Muscle layer of colon (tissue), 2 donors: Measurements from ENCODE around the gene PRSS57.
"Not testable (repeated sequence)": the region's sequence is repeated elsewhere in the genome, so short reads cannot be mapped to it uniquely, and the experiment has no call there.

ENCODE experiments used
- H3K27ac ChIP-seq: one replicate; pipeline ENCODE4 v1.7.0; 2013; ENCODE audit warnings: low read depth, mild to moderate bottlenecking, low read length, moderate library complexity
- H3K27me3 ChIP-seq, 2 donors: one replicate each; pipeline ENCODE4 v1.7.0; 2013; ENCODE audit warnings: low read length in 2 of 2, mild to moderate bottlenecking in 2 of 2; ENCODE audit not compliant: insufficient read depth in 2 of 2, control insufficient read depth in 1 of 2
- H3K36me3 ChIP-seq: one replicate; pipeline ENCODE4 v1.7.0; 2013; ENCODE audit warnings: mild to moderate bottlenecking, low read length; ENCODE audit not compliant: insufficient read depth
- H3K4me1 ChIP-seq: one replicate; pipeline ENCODE4 v1.7.0; 2013; ENCODE audit warnings: mild to moderate bottlenecking, low read length; ENCODE audit not compliant: insufficient read depth
- H3K4me3 ChIP-seq, 2 donors: one replicate each; pipeline ENCODE4 v1.7.0; 2013; ENCODE audit warnings: low read length in 2 of 2, low read depth in 1 of 2, mild to moderate bottlenecking in 1 of 2, moderate library complexity in 1 of 2
- H3K9ac ChIP-seq: one replicate; pipeline ENCODE4 v1.7.0; 2013; ENCODE audit warnings: low read length
- H3K9me3 ChIP-seq: one replicate; pipeline ENCODE4 v1.7.0; 2013; ENCODE audit warnings: mild to moderate bottlenecking, low read length
- donor health status: abdominal sarcoma.
- donor health status: Adenocarcinoma of cecum.

The PRSS57 gene

DNA sequence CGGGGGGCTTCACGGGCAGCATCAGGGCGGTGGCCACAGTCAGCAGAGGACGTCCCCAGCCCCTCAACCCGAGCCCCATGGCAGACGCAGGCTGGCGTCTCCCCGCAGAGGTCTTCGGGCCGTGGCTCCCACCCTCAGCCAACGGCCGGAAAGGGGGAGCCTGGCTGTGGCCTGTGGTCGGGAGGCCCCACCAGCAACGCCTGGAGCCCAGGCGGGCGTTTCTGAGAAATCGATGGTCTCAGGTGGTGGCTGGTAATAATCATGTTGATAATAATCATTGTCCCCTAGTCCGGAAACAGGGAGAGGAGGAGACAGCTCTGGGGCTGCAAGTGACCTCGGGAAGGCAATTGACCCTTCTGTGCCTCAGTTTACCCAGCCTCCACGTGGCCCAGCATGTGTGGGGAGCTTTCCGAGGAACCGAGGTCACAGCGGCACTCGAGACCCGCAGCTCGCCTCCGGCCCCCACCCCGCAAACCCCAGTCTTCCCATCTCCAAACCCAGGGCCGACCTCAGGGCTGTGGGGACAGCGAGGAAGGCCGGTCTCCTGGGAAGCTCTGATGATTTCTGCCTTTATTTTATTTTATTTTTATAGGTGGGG is at the start of gene PRSS57:
Gene PRSS57 (minus strand): TSS at position 101 of the 598 bp plus-strand sequence. CDS start 22 bp downstream, at position 79.
- H3K9ac ChIP-seq, result no peak within 1 kb of the TSS
- no peaks in the 10 kb centered on the region for H3K36me3 ChIP-seq
- no peaks in the 10 kb centered on the region for H3K4me1 ChIP-seq
- H3K4me3 ChIP-seq, result no peak within 1 kb of the TSS
- H3K27ac ChIP-seq, result no peak within 1 kb of the TSS
- H3K27me3 ChIP-seq, result peaks cover 0 to 14% of the 10 kb centered on the region in 2 donors
- no peaks in the 10 kb centered on the region for H3K9me3 ChIP-seq

DNA sequence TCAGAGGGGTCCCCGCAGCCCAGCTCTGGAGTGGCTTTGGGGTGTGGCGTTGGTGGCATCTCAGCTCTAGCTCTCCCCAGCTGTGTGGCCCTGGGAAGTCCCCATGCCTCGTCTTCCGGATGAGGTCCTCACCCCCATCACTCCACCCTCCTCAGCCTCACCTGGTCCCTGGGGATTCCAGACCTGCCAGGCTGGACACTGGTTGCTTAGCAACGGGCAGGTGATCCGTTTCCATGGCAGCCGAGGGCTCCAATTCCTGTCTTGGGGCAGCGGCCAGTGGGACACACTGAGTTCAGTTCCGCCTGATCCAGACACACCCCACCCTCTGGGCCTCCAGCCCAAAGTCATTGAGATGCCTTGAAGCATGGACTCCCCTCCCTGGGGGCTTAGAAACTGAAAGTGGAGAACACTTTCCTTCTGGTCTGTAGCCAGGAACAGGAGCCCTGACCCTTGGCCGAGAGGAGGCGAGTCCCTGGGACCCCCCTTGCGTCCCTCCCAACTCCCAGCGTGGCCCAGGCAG is 48.0 kb upstream of the PRSS57 start:
- no peaks in the 10 kb centered on the region for H3K4me1 ChIP-seq
- H3K4me3 ChIP-seq, result no peak overlapping the region
- no peaks in the 10 kb centered on the region for H3K36me3 ChIP-seq
- H3K9ac ChIP-seq, result no peak overlapping the region
- no peaks in the 10 kb centered on the region for H3K27me3 ChIP-seq
- no peaks in the 10 kb centered on the region for H3K9me3 ChIP-seq
- H3K27ac ChIP-seq, result no peak overlapping the region

DNA sequence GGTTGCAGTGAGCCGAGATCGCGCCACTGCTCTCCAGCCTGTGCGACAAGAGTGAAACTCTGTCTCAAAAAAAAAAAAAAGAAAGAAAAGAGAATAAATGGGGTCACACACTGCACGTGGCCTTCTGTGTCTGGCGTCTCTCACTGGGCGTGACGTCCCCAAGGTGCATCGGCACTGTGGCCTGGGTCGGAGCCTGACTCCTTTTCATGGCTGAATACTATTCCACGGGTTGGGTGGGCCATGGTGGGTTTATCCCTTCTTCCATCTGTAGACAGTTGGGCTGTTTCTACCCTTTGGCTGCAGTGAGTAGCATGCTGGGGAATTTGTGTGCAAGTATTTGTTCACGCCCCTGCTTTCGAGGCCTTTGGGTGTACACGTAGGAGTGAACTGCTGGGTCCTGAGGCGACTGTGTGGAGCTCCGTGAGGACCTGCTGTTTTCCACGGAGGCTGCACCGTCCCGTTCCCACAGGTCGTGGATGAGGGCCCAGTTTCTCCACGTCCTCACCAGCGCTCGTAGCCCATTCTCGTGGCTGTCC is 47.4 kb upstream of the PRSS57 start:
- no peak overlapping the region for H3K27ac ChIP-seq

DNA sequence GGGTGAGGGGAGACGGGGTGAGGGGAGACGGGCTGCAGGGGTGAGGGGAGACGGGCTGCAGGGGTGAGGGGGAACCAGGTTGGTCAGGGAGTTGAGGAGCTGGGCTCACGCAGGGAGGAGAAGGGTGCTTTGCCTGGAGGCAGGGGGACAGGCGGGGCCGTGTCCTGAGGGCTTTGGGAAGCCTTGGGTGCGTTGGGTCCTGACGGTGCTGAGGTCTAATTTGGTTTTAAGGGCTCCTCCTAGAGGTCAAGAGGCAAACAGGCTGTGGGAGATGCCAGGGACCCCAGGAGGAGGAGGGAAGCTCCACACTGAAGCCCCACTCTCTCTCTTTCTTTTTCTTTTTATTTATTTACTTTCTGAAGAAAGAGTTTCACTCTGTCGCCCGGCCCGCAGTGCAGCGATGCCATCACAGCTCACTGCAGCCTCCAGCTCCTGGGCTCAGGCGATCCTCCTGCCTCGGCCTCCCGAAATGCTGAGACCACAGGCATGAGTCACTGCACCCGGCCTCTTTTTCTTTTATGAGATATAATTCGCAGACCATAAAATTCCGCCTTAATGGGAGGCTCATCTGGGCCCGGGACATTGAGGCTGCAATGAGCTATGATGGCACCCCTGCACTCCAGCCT is 46.4 kb upstream of the PRSS57 start:
- Histone ChIP-seq H3K27ac (no peak overlapping the region), H3K9ac (no peak overlapping the region), H3K9me3 (no peaks in the 10 kb centered on the region), H3K27me3 (no peaks in the 10 kb centered on the region), H3K4me3 (no peak overlapping the region), H3K4me1 (no peaks in the 10 kb centered on the region), H3K36me3 (no peaks in the 10 kb centered on the region)

More for the DNA sequence above, 47.4 kb upstream of the PRSS57 start:
- Histone ChIP-seq H3K9ac (no peak overlapping the region), H3K36me3 (no peaks in the 10 kb centered on the region), H3K27me3 (no peaks in the 10 kb centered on the region), H3K4me1 (no peaks in the 10 kb centered on the region), H3K9me3 (no peaks in the 10 kb centered on the region), H3K4me3 (no peak overlapping the region)

DNA sequence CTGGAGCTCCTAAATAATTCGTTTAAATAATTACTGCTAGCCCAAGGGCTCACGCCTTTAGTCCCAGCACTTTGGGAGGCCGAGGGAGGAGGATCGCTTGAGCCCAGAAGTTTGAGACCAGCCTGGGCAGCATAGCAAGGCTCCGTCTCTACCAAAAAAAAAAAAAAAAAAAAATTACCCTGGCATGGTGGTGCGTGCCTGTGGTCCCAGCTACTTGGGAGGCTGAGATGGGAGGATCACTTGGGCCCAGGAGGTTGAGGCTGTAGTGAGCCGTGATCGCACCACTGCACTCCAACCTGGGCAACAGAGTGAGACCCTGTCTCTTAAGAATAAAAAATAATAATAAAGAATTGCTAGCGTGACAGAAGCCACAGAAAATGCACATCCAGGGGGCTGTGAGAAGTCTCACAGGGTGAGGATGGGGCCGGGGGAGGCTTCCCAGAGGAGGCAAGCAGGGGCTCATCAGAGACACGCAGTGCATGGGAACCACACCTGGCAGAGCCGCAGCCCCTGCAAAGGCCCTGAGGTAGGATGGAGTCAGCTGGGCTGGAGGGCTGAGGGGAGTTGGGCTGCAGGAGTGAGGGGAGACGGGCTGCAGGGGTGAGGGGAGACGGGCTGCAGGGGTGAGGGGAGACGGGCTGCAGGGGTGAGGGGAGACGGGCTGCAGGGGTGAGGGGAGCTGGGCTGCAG is 45.7 kb upstream of the PRSS57 start:
- not testable (repeated sequence) for H3K27me3 ChIP-seq, H3K4me1 ChIP-seq, H3K36me3 ChIP-seq, H3K4me3 ChIP-seq, H3K27ac ChIP-seq, H3K9me3 ChIP-seq, H3K9ac ChIP-seq

DNA sequence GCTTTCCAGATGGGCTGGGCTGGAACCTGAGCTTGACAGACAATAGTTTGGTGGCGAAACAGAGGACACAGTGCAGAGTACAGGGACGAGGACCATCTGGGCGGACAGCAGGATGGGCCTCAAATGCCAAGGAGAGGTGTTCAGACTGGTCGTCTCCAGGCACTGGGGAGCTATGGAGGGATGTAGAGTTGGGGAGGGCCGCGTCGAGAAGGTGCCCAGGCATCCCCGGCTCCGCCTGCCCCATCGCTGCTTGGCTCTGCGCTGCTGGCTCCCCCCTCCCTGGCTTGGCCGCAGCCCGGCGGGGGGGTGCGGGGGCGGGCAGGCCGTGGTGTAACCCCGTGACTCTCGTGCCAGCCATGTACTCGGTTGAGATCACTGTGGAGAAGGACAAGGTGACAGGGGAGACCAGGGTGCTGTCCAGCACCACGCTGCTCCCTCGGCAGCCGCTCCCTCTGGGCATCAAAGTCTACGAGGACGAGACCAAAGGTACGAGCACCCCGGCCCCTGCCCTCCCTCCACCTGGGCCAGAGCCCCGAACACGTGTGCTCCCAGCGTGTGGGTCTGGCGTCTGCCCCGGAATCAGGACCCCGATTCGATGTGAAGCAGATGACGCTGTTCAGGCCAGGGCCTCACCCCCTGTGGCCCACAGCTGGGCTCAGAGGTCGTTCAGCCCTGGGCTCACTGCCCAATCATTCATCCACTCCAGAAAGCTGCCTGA is 44.9 kb upstream of the PRSS57 start:
- H3K4me3 ChIP-seq, result no peak overlapping the region
- H3K9ac ChIP-seq, result no peak overlapping the region
- H3K27ac ChIP-seq, result no peak overlapping the region
- no peaks in the 10 kb centered on the region for H3K9me3 ChIP-seq
- no peaks in the 10 kb centered on the region for H3K27me3 ChIP-seq
- H3K4me1 ChIP-seq, result no peaks in the 10 kb centered on the region
- no peaks in the 10 kb centered on the region for H3K36me3 ChIP-seq

DNA sequence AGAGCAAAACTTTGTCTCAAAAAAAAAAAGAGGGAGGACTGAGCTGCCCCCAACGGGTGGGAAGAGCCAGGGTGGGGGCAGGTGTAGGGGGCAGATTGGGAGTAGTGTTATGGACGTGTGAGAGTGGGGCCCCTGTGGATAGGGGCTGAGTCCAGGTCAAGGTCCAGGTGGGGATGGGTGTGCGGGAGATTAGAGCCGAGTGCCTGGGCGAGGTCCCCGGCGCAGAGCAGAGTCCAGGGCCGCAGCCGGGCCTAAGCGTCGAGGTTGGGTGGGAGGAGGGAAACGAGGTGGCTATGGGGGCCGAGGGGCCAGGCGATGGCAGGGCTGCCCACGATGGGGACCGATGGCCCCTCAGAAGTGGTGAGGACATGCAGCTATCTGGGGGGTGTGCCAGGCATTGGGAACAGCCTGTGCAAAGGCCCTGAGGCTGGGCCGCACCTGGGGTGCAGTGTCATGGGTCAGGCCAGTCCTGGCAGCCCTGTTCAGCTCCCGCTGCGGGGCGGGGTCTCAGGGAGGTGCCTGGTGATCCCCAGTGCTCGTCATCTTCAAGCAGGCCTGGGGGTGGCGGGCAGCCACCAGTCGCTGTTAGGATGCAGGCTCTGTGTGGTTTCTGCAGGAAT is 43.4 kb upstream of the PRSS57 start:
- Histone ChIP-seq H3K9me3 (no peaks in the 10 kb centered on the region), H3K36me3 (no peaks in the 10 kb centered on the region), H3K27ac (no peak overlapping the region), H3K27me3 (no peaks in the 10 kb centered on the region), H3K4me3 (no peak overlapping the region), H3K9ac (no peak overlapping the region), H3K4me1 (peaks cover 5% of the 10 kb centered on the region)

DNA sequence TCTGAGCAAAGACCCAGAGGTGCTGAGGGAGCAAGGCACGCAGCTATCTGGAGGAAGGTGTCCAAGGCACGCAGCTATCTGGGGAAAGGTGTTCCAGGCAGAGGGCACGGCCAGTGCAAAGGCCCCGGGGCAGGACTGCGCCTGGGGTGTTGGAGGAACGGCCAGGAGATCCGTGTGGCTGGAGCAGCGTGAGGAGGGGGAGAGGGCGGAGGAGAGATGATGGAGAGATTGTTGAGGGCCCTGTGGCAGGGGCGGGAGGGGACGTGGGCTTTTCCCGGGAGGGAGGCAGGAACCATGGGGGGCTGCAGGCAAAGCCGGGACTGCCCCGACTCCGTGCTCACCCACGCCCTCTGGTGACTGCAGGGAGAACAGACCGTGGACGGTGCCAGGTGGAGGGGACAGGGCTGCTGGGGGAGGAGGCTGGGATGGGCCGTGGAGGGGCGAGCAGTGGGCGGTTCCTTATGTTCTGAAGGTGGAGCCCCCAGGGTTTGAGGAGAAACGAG is 42.4 kb upstream of the PRSS57 start:
- Histone ChIP-seq H3K9ac (no peak overlapping the region), H3K36me3 (no peaks in the 10 kb centered on the region), H3K4me3 (no peak overlapping the region), H3K9me3 (no peaks in the 10 kb centered on the region), H3K4me1 (peaks cover 5% of the 10 kb centered on the region), H3K27ac (no peak overlapping the region), H3K27me3 (no peaks in the 10 kb centered on the region)

DNA sequence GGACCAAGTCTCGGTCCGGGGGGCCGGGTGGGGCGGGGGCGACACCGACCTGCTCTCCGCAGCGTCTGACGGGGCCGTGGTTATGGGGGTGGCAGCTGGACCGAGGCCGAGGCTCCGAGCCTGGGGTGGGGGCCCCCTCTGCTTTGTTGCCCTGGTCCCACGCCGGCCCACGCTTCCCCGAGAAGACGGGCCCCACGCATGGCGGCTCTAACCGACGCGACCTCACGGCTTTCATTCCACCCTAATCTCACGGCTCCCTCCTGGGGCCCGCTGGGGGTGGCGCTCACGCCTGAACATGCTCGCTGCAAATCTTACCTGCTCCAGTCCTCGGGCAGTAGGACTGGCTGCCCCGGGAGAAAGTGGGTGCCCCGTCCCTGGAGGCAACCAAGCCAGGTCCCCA is 40.9 kb upstream of the PRSS57 start:
- no peak overlapping the region for H3K27ac ChIP-seq
- H3K4me1 ChIP-seq, result peaks cover 5% of the 10 kb centered on the region
- no peaks in the 10 kb centered on the region for H3K9me3 ChIP-seq
- no peaks in the 10 kb centered on the region for H3K27me3 ChIP-seq
- H3K9ac ChIP-seq, result no peak overlapping the region
- peaks cover 5% of the 10 kb centered on the region for H3K36me3 ChIP-seq
- no peak overlapping the region for H3K4me3 ChIP-seq

DNA sequence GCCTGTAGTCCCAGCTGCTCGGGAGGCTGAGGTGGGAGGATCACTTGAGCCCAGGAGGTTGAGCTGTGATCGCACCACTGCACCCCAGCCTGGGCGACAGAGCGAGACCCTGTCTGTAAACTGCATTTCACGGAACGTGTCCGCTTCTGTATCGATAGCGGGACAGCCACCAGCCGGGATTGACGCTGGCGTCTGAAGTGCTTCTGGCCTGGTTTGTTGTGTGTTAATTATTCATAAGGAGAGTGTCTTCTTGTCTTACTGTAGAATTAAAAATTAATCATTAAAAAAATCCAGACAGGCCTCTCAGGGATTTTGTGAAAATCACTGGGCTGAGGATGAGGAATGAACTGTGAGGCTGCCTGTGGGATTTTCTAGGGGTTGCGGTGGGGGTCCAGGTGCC is 39.5 kb upstream of the PRSS57 start:
- no peak overlapping the region for H3K4me3 ChIP-seq
- no peaks in the 10 kb centered on the region for H3K9me3 ChIP-seq
- no peak overlapping the region for H3K27ac ChIP-seq
- H3K27me3 ChIP-seq, result no peaks in the 10 kb centered on the region
- no peak overlapping the region for H3K9ac ChIP-seq
- H3K4me1 ChIP-seq, result peaks cover 5% of the 10 kb centered on the region
- peaks cover 5% of the 10 kb centered on the region for H3K36me3 ChIP-seq
